ENCODE results near the gene SMAD3.
"Not testable (repeated sequence)": the region's sequence is repeated elsewhere in the genome, so short reads cannot be mapped to it uniquely, and the experiment has no call there.

SMAD3 gene

GRCh38 chr15:67064607-67065530 lies 533 bp upstream of the SMAD3 start:
- TF ChIP-seq GATA1 (IDR thresholded peaks at IDR 0.05; ENCODE audit: low read depth, low read length) (no peak), POLR2A (IDR thresholded peaks at IDR 0.05; ENCODE audit: low read length) (no peak)
- peak in 1 of 2 experiments; percentile 78 for DNase-seq

DNA sequence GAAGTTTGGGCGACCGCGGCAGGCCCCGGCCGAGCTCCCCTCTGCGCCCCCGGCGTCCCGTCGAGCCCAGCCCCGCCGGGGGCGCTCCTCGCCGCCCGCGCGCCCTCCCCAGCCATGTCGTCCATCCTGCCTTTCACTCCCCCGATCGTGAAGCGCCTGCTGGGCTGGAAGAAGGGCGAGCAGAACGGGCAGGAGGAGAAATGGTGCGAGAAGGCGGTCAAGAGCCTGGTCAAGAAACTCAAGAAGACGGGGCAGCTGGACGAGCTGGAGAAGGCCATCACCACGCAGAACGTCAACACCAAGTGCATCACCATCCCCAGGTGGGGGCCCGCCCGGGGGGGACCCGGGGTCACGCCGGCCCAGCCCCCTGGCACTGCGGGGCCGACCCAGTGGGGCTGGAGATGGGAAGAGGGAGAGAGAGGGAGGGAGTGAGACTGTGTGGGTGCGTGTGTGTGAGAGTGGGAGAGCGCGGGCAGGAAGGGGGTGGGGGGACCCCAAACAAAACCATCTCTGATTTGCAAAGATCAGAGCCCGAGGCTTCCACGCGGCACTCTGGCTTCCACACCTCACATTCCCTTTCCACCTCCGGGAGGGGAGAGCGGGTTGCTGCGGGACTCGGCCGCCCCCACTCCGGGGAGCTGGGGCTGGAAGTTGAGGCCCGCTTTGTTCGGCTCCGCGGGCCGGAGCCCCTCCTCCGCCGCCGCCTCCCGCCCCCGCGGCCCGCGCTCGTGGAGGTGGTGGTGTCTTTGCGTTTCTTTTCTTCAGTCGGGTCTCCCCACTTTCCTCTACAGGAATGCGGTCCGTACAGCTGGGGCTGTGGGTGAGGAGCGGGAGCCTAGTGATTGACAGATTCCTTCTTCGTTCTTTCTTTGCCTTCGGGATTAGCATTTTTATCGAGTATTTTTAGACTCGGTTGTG lies 898 bp downstream of the SMAD3 start:
- TF ChIP-seq GATA1 (IDR thresholded peaks at IDR 0.05; ENCODE audit: low read depth, low read length) = no peak
- no peak for TF ChIP-seq POLR2A (IDR thresholded peaks at IDR 0.05; ENCODE audit: low read length)
- peak; percentile 57 to 66 for DNase-seq

DNA sequence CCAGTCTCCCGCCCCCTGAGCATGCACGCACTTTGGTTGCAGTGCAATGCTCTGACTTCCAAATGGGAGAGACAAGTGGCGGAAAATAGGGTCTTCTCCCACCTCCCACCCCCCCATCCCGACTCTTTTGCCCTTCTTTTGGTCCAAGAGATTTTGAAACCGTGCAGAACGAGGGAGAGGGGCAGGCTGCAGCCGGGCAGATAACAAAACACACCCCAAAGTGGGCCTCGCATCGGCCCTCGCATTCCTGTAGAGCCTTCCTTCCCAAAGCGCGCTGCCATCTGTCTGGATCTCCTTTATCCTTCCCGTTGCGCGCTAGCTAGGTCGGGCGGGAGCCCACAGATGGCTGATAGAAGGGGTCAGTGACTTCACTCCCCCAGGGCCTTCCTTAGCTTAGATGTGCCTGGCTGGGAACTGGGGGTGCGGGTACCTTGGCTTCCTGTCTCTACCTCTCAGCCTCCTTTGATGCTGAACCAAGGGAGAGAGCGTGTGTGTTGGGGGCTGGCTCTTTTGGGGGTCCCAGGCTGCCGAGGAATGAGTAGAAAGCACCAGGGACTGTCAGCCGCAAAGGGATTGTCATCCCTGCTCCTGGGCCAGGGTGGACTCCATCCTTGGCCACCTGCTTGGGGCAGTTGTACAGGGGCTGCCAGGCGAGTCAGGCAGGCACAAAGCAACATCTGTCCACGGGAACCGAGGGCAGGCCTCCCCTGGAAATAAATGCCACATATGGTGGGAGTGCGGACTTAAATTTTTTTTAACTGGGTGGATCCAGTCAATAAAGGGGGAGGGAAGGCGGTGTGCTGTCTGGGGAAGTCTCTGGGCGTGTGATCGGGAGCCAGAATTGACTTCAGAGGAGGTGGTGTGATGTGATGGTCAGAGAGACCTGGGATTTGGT lies 1.8 kb downstream of the SMAD3 start:
- DNase-seq = peak; percentile 31 to 32
- TF ChIP-seq POLR2A (IDR thresholded peaks at IDR 0.05; ENCODE audit: low read length) (no peak), GATA1 (IDR thresholded peaks at IDR 0.05; ENCODE audit: low read depth, low read length) (no peak)

GRCh38 chr15:67067930-67068551 lies 2.6 kb downstream of the SMAD3 start:
- TF ChIP-seq GATA1 (IDR thresholded peaks at IDR 0.05; ENCODE audit: low read depth, low read length) = no peak
- TF ChIP-seq POLR2A (IDR thresholded peaks at IDR 0.05; ENCODE audit: low read length) = no peak

DNA sequence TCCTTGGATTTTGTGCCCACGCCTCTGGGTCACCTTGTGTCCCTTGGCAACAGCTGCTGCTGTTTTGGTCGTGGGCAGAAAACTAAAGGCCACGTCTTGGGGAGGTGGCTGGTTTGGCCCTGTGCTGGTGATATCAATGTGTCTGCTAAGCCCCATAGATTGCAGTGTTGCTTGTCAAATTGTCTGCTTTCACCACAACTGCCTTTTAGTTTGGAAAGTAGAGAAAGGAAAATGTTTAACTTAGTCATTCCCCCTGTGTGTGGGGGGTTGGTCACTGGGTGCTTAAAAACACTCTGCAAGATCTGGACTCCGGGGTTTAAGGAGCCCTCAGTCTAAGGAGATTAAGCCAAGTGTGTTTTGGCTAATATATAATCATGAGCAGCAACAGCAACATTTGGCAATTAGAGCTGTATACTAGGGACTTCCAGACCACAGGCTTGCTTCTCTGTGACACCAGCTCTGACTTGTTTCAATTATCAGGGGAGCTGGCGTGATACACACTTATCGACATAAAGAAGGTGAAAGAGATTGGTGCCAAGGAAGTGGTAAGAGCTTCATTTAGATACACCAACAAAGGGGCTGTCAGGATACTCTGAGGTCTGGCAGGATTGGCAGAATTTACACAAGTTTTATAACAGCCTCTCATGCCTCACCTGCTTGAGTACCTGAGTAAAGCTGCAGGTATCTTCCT lies 3.5 kb downstream of the SMAD3 start:
- TF ChIP-seq GATA1 (IDR thresholded peaks at IDR 0.05; ENCODE audit: low read depth, low read length) (no peak), POLR2A (IDR thresholded peaks at IDR 0.05; ENCODE audit: low read length) (no peak)
- DNase-seq = peak; percentile 29 to 51

More at GRCh38 chr15:67067930-67068551, 2.6 kb downstream of the SMAD3 start:
- DNase-seq = peak; percentile 45 to 57

DNA sequence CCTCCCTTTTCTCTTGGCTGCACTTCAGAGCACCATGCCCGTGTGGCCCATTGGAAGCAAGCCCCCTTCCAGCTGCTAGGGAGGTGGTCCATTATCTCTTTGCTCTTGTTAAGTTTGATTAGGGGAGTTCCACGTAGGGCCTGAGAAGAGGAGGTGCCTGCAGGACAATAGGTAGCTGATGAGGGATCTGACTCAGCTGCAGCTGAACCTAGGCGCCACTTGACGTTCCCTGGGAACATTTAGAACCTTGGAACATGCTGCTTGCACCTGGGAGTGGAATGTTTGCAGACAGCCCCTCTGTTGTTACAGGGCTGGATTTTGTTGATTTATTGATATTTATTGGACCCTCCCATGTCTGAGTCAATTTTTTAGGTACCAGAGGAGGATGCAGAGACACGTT lies 4.7 kb downstream of the SMAD3 start:
- no peak for DNase-seq
- TF ChIP-seq GATA1 (IDR thresholded peaks at IDR 0.05; ENCODE audit: low read depth, low read length) (no peak), POLR2A (IDR thresholded peaks at IDR 0.05; ENCODE audit: low read length) (no peak)

DNA sequence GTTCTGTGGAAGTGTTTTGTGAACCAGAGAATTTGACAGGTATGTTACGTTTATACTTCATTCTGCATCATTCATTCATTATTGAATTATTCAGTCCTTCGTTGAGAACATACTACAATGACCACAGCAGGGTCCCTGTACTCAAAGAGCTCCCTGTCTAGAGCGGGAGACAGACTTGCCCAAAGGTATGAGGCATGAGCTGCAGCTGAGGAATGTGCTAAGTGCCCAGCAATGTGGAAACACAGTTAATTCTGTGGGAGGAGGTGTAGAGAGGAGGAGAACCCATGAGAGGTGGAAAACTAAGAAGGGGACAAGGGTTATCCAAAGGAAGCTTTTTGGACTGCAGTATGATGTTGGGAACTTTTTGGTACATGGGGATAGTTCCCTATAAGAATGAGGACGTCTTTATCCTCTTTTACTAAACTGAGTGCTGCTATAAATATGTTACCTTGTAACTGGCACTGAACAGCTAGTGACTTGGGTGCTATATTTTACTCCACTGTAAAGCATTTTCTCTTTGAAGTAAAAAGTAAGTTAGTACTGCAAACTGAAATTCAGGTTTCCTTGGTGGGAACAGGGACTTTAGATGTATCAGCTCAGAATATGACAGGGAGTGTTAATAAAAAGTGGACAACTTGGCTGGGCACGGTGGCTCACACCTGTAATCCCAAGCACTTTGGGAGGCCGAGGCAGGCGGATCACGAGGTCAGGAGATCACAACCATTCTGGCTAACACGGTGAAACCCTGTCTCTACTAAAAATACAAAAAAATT lies 5.7 kb downstream of the SMAD3 start:
- DNase-seq = no peak
- TF ChIP-seq POLR2A (IDR thresholded peaks at IDR 0.05; ENCODE audit: low read length) = no peak

DNA sequence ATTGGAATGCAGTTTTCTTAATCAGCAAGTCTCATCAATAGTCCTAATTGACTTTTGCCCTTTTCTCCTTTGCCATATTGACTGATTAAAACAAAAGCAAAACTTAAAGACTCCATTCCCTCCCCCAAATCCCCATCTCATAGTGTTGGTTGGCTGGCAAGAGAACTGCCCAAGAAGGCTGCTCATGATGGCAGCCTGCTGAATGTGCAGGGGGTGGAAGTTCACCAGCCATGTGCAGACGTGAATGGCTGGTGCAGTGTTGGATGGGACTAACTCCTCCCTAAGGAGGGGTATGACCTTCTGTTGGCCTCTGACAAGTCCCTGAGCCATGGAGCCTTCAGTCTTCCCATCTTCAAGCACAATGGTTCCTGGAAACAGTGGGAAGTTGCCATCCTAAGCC lies 7.0 kb downstream of the SMAD3 start:
- no peak for DNase-seq
- TF ChIP-seq POLR2A (IDR thresholded peaks at IDR 0.05; ENCODE audit: low read length) (no peak), GATA1 (IDR thresholded peaks at IDR 0.05; ENCODE audit: low read depth, low read length) (no peak)

DNA sequence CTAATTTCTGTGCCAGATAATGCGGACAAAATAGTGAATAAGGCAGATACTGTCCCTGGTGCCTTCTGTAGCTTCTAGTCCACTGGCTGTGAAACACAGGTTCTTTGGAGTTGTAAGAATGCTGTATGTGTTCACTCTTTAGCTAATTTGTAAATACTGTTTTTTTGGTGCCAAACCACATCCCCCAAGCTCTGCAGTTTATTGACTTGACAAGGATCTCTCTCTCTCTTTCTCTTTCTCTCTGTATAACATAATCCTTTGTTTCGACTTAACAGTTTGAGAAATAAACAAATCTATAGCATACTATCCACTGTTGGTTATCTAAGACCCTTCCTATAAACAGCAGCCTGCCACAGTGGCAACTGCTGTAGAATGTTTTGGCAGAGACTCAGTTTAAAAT lies 7.6 kb downstream of the SMAD3 start:
- DNase-seq = no peak
- TF ChIP-seq POLR2A (IDR thresholded peaks at IDR 0.05; ENCODE audit: low read length) (no peak), GATA1 (IDR thresholded peaks at IDR 0.05; ENCODE audit: low read depth, low read length) (no peak)

DNA sequence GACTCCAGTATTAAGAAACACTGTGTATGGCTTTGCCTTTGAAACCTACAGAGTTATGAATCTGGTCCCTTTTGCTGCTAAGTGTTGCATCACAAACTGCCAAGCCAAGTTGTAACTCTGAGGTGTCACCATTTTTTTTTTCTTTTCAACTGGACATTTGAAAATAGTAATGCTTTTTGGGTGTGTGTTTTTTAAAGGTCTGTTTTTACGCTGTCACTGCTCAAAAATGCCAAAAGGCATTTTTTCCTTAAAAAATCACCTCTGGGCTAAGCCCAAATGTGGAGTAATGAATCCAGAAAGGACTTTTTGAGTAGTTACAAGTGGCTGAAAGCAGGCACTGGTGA lies 9.5 kb downstream of the SMAD3 start:
- TF ChIP-seq POLR2A (IDR thresholded peaks at IDR 0.05; ENCODE audit: low read length) (no peak), GATA1 (IDR thresholded peaks at IDR 0.05; ENCODE audit: low read depth, low read length) (no peak)
- DNase-seq = no peak

GRCh38 chr15:67075555-67076135 lies 10.2 kb downstream of the SMAD3 start:
- DNase-seq = not testable (repeated sequence)

Data from erythroblast (primary cell).